A549 (cell line): ENCODE results near the gene TMOD1. TPM values are rescaled to one million over a fixed set of nuclear protein-coding genes. Genes with fewer than 3 reads are reported as not detected.

ENCODE experiments used
- ATAC-seq, 2 experiments: fragments of 200-7000 bp in 1 of 2; fragments of >200 bp in 1 of 2; cut with Nextera tagmentation in 1 of 2; cut with Tn5 transposase in 1 of 2; 3 replicates each; pipeline versions ENCODE4 v1.8.0 to v1.9.1; 2018 to 2020; ENCODE audit warnings: mild to moderate bottlenecking in 1 of 2, moderate library complexity in 1 of 2
- CTCF ChIA-PET: fragments of 300-600 bp; sonication (Branson Sonifier 250); formaldehyde crosslinking; extraction: SDS; loops from one replicate; lab custom pipeline; 2021; ENCODE audit warnings: antibody characterized with exemption, inconsistent platforms; lab: Yijun Ruan, JAX
- POLR2A ChIA-PET: fragments of 350-600 bp; formaldehyde crosslinking; extraction: SDS; loops from one replicate; lab custom pipeline; 2021; ENCODE audit warnings: antibody characterized with exemption, inconsistent platforms; lab: Yijun Ruan, JAX
- DNase-seq, 2 experiments: peaks; one replicate each; pipeline versions ENCODE4 v3.0.0 to v3.0.0-alpha.2; 2011 to 2016; ENCODE audit warnings: low read depth in 1 of 2, low spot score in 1 of 2
- FAIRE-seq: peaks from 2 replicates; lab custom pipeline; 2011; peaks lifted over from hg19 to GRCh38; lab: Jason Lieb, UNC
- H3K27ac ChIP-seq, 2 experiments: fragments of >200 bp; sonication (Bioruptor Twin); formaldehyde crosslinking; 3 replicates each; pipeline ENCODE4 v1.5.1; 2016 to 2017
- H3K4me1 ChIP-seq: fragments of >200 bp; sonication (Bioruptor Twin); formaldehyde crosslinking; 3 replicates; pipeline ENCODE4 v1.6.1; 2016
- H3K4me2 ChIP-seq: fragments of >200 bp; sonication (Bioruptor Twin); formaldehyde crosslinking; 3 replicates; pipeline ENCODE4 v1.6.1; 2016
- H3K4me3 ChIP-seq: fragments of >200 bp; sonication (Bioruptor Twin); formaldehyde crosslinking; 3 replicates; pipeline ENCODE4 v1.5.1; 2016
- H3K9me3 ChIP-seq: fragments of >200 bp; sonication (Bioruptor Twin); formaldehyde crosslinking; 3 replicates; pipeline ENCODE4 v1.6.1; 2016
- BHLHE40 ChIP-seq: IDR thresholded peaks from 2 replicates; pipeline ENCODE4 v1.6.1; 2012; ENCODE audit warnings: low read depth, low read length, inconsistent platforms
- CBX8 ChIP-seq: fragments of 200-600 bp; sonication (generic); IDR thresholded peaks from 2 replicates; pipeline ENCODE4 v1.6.1; 2016
- CEBPB ChIP-seq, 2 experiments: fragments of >200 bp in 1 of 2; sonication (Bioruptor Twin) in 1 of 2; formaldehyde crosslinking in 1 of 2; IDR thresholded peaks; 2 replicates each; pipeline ENCODE4 v1.6.1; 2012 to 2016
- EHMT2 ChIP-seq: fragments of 200-600 bp; sonication (generic); IDR thresholded peaks from 2 replicates; pipeline ENCODE4 v1.6.1; 2016; ENCODE audit warnings: antibody characterized with exemption, low read depth, mild to moderate bottlenecking, moderate library complexity
- FOSB ChIP-seq: fragments of 250-450 bp; sonication (Bioruptor Pico); IDR thresholded peaks from 2 replicates; pipeline ENCODE4 v1.5.0; 2020; ENCODE audit warnings: mild to moderate bottlenecking, moderate library complexity
- GATA3 ChIP-seq: IDR thresholded peaks from 2 replicates; pipeline ENCODE4 v1.6.1; 2012; ENCODE audit warnings: borderline replicate concordance
- HOXA7 ChIP-seq: fragments of 250-450 bp; sonication (Bioruptor Pico); IDR thresholded peaks from 2 replicates; pipeline ENCODE4 v1.5.0; 2020; ENCODE audit warnings: mild to moderate bottlenecking, moderate library complexity
- JUNB ChIP-seq: fragments of >200 bp; sonication (Bioruptor Twin); formaldehyde crosslinking; IDR thresholded peaks from 2 replicates; pipeline ENCODE4 v1.6.1; 2016
- MAFK ChIP-seq: fragments of 450-650 bp; IDR thresholded peaks from 2 replicates; pipeline ENCODE4 v1.6.1; 2014; ENCODE audit not compliant: partially characterized antibody
- NFE2L2 ChIP-seq: fragments of 150-350 bp; conservative IDR thresholded peaks from 2 replicates; pipeline ENCODE4 v1.6.1; 2014; ENCODE audit warnings: low read length
- NPAS2 ChIP-seq: fragments of 250-450 bp; sonication (Bioruptor Pico); IDR thresholded peaks from 2 replicates; pipeline ENCODE4 v1.8.0; 2022; ENCODE audit warnings: mild to moderate bottlenecking, moderate library complexity, borderline replicate concordance
- NR3C1 ChIP-seq: fragments of >200 bp; sonication (Bioruptor Twin); formaldehyde crosslinking; IDR thresholded peaks from 3 replicates; pipeline ENCODE4 v1.6.1; 2017
- PHF8 ChIP-seq: fragments of 200-600 bp; sonication (generic); IDR thresholded peaks from 2 replicates; pipeline ENCODE4 v1.6.1; 2016; ENCODE audit warnings: low read depth, mild to moderate bottlenecking, antibody characterized with exemption, moderate library complexity, borderline replicate concordance
- POLR2A ChIP-seq: IDR thresholded peaks from 2 replicates; pipeline ENCODE4 v1.6.1; 2012; ENCODE audit warnings: mild to moderate bottlenecking, low read length
- POLR2AphosphoS2 ChIP-seq: conservative IDR thresholded peaks from 2 replicates; pipeline ENCODE4 v1.6.1; 2012; ENCODE audit warnings: low read length, improper control_type of control experiment, inconsistent platforms
- RAD21 ChIP-seq, 2 experiments: fragments of >200 bp in 1 of 2; sonication (Bioruptor Twin) in 1 of 2; formaldehyde crosslinking in 1 of 2; IDR thresholded peaks in 1 of 2; conservative IDR thresholded peaks in 1 of 2; 2 replicates in 1 of 2; 3 replicates in 1 of 2; pipeline ENCODE4 v1.6.1; 2012 to 2018; ENCODE audit warnings: inconsistent platforms in 1 of 2
- RCOR1 ChIP-seq: fragments of 150-350 bp; IDR thresholded peaks from 2 replicates; pipeline ENCODE4 v1.6.1; 2014; ENCODE audit warnings: antibody characterized with exemption, low read length, low read depth
- TFCP2L1 ChIP-seq: fragments of 250-450 bp; sonication (Bioruptor Pico); IDR thresholded peaks from 2 replicates; pipeline ENCODE4 v1.5.0; 2021; ENCODE audit warnings: mild to moderate bottlenecking
- ZC3H11A ChIP-seq: fragments of 450-650 bp; IDR thresholded peaks from 2 replicates; pipeline ENCODE4 v1.6.1; 2014; ENCODE audit warnings: antibody characterized with exemption, mild to moderate bottlenecking
- ZNF302 ChIP-seq: fragments of 250-450 bp; sonication (Bioruptor Pico); IDR thresholded peaks from 2 replicates; pipeline ENCODE4 v1.9.0; 2021; ENCODE audit warnings: inconsistent platforms, mild to moderate bottlenecking, moderate library complexity
- ZSCAN20 ChIP-seq: fragments of 250-450 bp; sonication (Bioruptor Pico); IDR thresholded peaks from 2 replicates; pipeline ENCODE4 v1.8.0; 2022; ENCODE audit warnings: mild to moderate bottlenecking, moderate library complexity
- WGBS: methylation state at CpG from one replicate; pipeline ENCODE4 v1.1.6; 2017; ENCODE audit errors: missing lambda C conversion rate; 5-methylcytosine and 5-hydroxymethylcytosine counted together
- polyA plus RNA-seq, 4 experiments: library from polyadenylated mRNA; depleted of rRNA in 3 of 4; stranded (reverse); fragments of >200 nt; fragmentation: RNase III in 1 of 4; extraction: RNeasy Plus Mini Kit Qiagen cat#74134 plus additional on column Dnase treatment in 1 of 4; gene quantifications; 2 replicates in 3 of 4; 3 replicates in 1 of 4; pipeline ENCODE4 v1.2.3, GENCODE V29; 2011 to 2017
- TF ChIP-seq, protein P1 (sequence below): IDR thresholded peaks from 2 replicates; pipeline ENCODE4 v1.6.1; 2012
- TF ChIP-seq, protein P2 (sequence below): fragments of 200-600 bp; sonication (generic); IDR thresholded peaks from 2 replicates; pipeline ENCODE4 v1.6.1; 2016; ENCODE audit warnings: antibody characterized with exemption, mild to moderate bottlenecking, moderate library complexity

TMOD1 gene
- polyA plus RNA-seq, 2 of the 4 experiments (the other 2 are of a cell fraction): 0.28 to 0.80 TPM

DNA sequence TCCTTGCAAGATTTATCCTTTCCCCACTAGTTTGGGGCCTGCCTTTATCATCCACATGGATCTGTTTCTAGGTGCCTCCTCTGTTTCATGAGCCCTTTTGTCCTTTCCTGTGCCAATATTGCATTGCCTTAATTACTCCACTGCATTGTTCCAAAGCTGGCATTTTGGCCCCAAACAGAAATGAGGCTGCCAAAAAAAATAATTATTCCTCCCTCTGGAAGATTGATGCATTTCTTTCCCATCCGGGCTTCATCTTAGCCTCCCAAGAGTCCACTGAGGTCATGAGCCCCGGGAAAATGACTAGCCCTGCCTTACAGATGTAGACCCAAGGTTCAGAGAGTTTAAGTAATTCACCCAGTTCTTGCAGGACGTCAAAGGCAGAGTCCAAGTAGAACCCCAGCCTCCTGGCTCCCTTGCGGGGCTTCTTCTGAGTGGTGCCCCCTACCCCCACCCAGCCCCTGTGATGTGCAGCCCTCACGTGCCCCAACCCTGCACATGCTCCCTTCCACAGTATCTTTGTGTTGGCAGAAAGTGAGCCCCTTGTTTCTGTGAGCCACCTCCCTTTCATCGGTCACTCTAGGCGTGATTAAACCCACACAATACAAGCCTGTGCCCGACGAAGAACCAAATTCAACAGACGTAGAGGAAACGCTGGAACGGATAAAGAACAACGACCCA lies 62.1 kb downstream of the TMOD1 start:
- ATAC-seq (no peak), FAIRE-seq (no peak), DNase-seq (no peak)
- no peaks in the 10 kb centered on the region for H3K9me3 ChIP-seq
- no peak overlapping the region for H3K4me3 ChIP-seq
- H3K4me2 ChIP-seq: peak overlapping the region; percentile 61
- ChIA-PET CTCF (interaction anchor here (0.6 to 0.7 kb wide), 2 partner anchors 13 to 674 kb away, joined by 3 read pairs; no protein-coding TSS in a partner anchor), POLR2A (interaction anchor here (0.8 kb wide), 1 partner anchor 30 kb away, joined by 3 read pairs; no protein-coding TSS in a partner anchor)
- WGBS: 91% methylated on average over 13 of the region's 13 CpGs
- peaks cover 11% of the 10 kb centered on the region for H3K4me1 ChIP-seq
- H3K27ac ChIP-seq: no peak overlapping the region
- TF ChIP-seq TFCP2L1: no peak
- no peak for TF ChIP-seq ZSCAN20 (CRISPR knock-in tag)
- TF ChIP-seq RAD21 (conservative IDR thresholded peaks at IDR 0.05 in 1 of 2, IDR thresholded peaks at IDR 0.05 in 1 of 2): no peak
- no peak for TF ChIP-seq MAFK
- TF ChIP-seq POLR2A: no peak
- no peak for TF ChIP-seq CBX8

DNA sequence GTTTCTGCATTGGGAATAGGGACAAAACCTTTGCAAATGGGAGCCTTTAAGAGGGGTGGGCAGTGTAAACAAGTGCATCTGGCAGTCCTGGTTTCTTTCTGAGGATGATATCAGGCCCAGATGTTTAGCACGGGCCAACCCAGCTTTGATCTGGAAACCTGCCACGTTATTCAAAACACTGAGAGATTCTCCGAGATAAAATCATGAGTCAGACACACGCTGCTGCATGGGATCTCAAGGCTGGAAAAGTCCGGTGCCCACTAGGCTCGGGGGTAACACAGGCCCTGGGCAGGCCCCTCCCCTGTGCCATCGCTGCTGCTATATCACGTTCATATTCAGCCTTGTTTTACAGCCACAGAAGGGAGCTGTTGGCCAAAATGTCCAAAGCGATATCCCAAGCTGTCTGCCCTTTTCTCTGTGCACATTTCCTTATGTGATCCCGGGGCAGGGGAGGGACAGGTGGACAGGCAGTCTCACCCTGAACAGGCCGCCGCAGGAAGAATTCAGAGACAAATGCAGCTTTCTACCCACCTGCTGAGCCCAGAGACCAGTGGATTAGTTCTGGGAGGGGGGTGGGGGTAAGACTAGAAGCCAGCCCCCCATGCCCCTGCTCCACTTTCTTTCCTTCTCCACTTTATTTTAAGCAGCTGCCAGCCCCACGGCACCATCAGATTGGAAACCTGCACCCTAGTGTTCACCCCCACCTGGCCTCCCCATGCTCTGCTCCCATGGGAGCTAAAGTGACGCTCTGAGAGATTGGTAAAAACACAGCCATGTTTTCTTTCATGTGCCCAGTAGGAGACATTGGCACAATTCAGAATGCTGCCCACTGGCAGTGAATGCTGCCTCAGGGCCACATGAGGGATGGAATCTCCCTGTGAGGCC lies 63.1 kb downstream of the TMOD1 start:
- WGBS: 36% methylated on average over 11 of the region's 14 CpGs
- no peaks in the 10 kb centered on the region for H3K9me3 ChIP-seq
- no peak overlapping the region for H3K4me3 ChIP-seq
- ATAC-seq (peak; percentile 77 to 80), FAIRE-seq (no peak), DNase-seq (peak; percentile 19 to 21)
- no peak for TF ChIP-seq CEBPB (IDR thresholded peaks at IDR 0.05)
- TF ChIP-seq GATA3: peak; percentile 57; the same call in 1 of the 2 replicates
- H3K27ac ChIP-seq: peak overlapping the region in 1 of 2 experiments; percentile 58; a peak in 3 of 6 replicates
- H3K4me1 ChIP-seq: peaks cover 11% of the 10 kb centered on the region
- POLR2A ChIA-PET: interaction anchor here (0.8 kb wide), 1 partner anchor 29 kb away, joined by 3 read pairs; no protein-coding TSS in a partner anchor
- peak overlapping the region; percentile 61 for H3K4me2 ChIP-seq
- CTCF ChIA-PET: interaction anchor here (0.5 to 1.3 kb wide), 6 partner anchors 12 to 675 kb away, joined by 3 to 6 read pairs (median 4); no protein-coding TSS in a partner anchor

DNA sequence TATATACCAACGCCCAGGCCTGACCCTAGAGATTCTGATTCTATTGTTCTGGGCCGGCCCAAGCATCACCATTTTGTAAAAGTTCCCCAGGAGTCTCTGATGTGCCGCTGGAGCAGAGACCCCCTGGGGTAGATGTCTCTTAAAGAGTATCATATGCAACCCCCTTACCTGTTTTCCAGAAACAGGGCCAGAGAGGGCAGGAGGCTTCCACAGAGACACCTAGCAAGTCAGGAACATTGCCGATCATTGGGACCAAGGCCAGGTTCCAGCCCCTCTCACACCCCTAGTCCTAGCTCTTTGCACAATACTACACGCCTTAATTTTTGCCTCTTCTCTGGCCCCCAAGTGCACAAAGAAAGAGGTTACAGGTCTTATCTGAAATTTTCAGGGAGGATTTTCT lies 63.8 kb downstream of the TMOD1 start:
- Histone ChIP-seq H3K9me3 (no peaks in the 10 kb centered on the region), H3K4me3 (no peak overlapping the region), H3K27ac (no peak overlapping the region), H3K4me1 (peaks cover 11% of the 10 kb centered on the region), H3K4me2 (no peak overlapping the region)
- TF ChIP-seq PHF8: no peak
- TF ChIP-seq, protein P1, sequence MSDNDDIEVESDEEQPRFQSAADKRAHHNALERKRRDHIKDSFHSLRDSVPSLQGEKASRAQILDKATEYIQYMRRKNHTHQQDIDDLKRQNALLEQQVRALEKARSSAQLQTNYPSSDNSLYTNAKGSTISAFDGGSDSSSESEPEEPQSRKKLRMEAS: no peak
- no peak for TF ChIP-seq BHLHE40
- TF ChIP-seq NFE2L2: no peak
- FAIRE-seq (no peak), DNase-seq (no peak), ATAC-seq (no peak)
- CTCF ChIA-PET: interaction anchor here (0.5 to 1.3 kb wide), 5 partner anchors 14 to 96 kb away, joined by 3 to 6 read pairs (median 5); no protein-coding TSS in a partner anchor
- 78% methylated on average over 5 of the region's 5 CpGs for WGBS
- POLR2A ChIA-PET: no interaction called here

DNA sequence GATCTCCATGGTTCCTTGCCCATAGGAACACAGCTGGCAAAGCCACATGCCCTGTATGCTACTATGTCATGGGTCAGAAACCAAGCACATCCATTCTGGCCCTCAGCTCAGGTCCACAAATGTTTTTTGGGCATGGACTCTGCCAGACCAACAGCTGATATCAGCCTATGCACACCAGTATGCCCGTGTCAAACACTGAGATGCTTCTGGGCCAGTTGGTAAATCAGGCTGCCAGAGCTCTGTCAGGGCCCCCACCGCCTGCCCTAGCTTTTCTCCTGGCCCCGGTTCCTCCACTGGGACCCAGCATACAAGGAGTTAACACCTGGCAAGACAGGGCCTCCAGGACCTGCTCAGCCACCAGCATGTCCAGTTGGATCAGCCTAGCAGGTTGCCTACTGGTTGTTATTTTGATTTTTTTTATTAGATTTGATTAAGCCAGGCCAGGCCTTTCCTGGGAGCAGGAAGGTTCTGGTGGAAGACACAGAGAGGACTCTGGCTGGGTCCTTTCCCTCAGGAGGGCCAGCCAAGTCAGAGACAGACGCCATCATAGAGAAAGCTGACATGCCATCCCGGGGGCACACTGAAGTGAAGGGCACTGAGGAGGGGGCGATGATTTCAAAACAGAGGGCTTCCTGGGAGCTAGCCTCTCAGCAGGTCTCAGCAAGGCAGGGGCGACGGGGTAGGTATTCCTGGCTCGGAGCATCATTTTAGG lies 65.9 kb downstream of the TMOD1 start:
- Histone ChIP-seq H3K4me2 (no peak overlapping the region), H3K27ac (no peak overlapping the region), H3K4me3 (no peak overlapping the region), H3K9me3 (no peaks in the 10 kb centered on the region), H3K4me1 (peaks cover 11% of the 10 kb centered on the region)
- DNase-seq (no peak), FAIRE-seq (no peak), ATAC-seq (no peak)
- TF ChIP-seq ZSCAN20 (CRISPR knock-in tag): no peak
- TF ChIP-seq FOSB: no peak
- no peak for TF ChIP-seq CBX8
- TF ChIP-seq EHMT2: no peak
- no peak for TF ChIP-seq NR3C1
- TF ChIP-seq, protein P2, sequence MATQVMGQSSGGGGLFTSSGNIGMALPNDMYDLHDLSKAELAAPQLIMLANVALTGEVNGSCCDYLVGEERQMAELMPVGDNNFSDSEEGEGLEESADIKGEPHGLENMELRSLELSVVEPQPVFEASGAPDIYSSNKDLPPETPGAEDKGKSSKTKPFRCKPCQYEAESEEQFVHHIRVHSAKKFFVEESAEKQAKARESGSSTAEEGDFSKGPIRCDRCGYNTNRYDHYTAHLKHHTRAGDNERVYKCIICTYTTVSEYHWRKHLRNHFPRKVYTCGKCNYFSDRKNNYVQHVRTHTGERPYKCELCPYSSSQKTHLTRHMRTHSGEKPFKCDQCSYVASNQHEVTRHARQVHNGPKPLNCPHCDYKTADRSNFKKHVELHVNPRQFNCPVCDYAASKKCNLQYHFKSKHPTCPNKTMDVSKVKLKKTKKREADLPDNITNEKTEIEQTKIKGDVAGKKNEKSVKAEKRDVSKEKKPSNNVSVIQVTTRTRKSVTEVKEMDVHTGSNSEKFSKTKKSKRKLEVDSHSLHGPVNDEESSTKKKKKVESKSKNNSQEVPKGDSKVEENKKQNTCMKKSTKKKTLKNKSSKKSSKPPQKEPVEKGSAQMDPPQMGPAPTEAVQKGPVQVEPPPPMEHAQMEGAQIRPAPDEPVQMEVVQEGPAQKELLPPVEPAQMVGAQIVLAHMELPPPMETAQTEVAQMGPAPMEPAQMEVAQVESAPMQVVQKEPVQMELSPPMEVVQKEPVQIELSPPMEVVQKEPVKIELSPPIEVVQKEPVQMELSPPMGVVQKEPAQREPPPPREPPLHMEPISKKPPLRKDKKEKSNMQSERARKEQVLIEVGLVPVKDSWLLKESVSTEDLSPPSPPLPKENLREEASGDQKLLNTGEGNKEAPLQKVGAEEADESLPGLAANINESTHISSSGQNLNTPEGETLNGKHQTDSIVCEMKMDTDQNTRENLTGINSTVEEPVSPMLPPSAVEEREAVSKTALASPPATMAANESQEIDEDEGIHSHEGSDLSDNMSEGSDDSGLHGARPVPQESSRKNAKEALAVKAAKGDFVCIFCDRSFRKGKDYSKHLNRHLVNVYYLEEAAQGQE: no peak
- TF ChIP-seq POLR2AphosphoS2: no peak
- no peak for TF ChIP-seq ZC3H11A
- no peak for TF ChIP-seq JUNB
- no peak for TF ChIP-seq NPAS2 (CRISPR knock-in tag)
- TF ChIP-seq CEBPB (IDR thresholded peaks at IDR 0.05): no peak
- TF ChIP-seq HOXA7: no peak
- TF ChIP-seq ZNF302: no peak
- TF ChIP-seq RCOR1: no peak
- TF ChIP-seq RAD21 (conservative IDR thresholded peaks at IDR 0.05 in 1 of 2, IDR thresholded peaks at IDR 0.05 in 1 of 2): no peak
- 81% methylated on average over 9 of the region's 9 CpGs for WGBS
- CTCF ChIA-PET: interaction anchor here (2.4 to 3.9 kb wide), 2 partner anchors 31 to 48 kb away, joined by 9 to 21 read pairs; no protein-coding TSS in a partner anchor
- POLR2A ChIA-PET: no interaction called here
